ENCODE results near the gene PLD3. TPM values are rescaled to one million over a fixed set of nuclear protein-coding genes. Genes with fewer than 3 reads are reported as not detected.

The PLD3 gene
- total RNA-seq, 1 experiment from 2014 or later = 146 TPM

GRCh38 chr19:40377876-40378385 is 29.4 kb downstream of the PLD3 start:
- intact Hi-C loops (cut with micrococcal nuclease; ENCODE audit: unreplicated experiment) = no loop called here
- Histone ChIP-seq H3K4me2 (no peak overlapping the region), H3K36me3 (ENCODE audit: low read depth) (no peaks in the 10 kb centered on the region), H3K79me2 (ENCODE audit: low read depth) (no peaks in the 10 kb centered on the region), H3K4me1 (replicated peaks; ENCODE audit: insufficient read depth) (no peaks in the 10 kb centered on the region), H3K9me2 (ENCODE audit: insufficient read depth) (no peaks in the 10 kb centered on the region), H3K4me3 (no peak overlapping the region), H3K9me3 (ENCODE audit: insufficient read depth, low read depth) (no peaks in the 10 kb centered on the region), H3K27ac (no peak overlapping the region), H4K20me1 (ENCODE audit: insufficient read depth) (no peaks in the 10 kb centered on the region), H3F3A (ENCODE audit: insufficient read depth, low read depth) (no peaks in the 10 kb centered on the region), H3K27me3 (ENCODE audit: insufficient read depth, low read depth) (no peaks in the 10 kb centered on the region), H2AFZ (no peak overlapping the region)
- ChIA-PET CTCF (no interaction called here), POLR2A (ENCODE audit: unreplicated experiment) (no interaction called here)
- no peak for DNase-seq
- TF ChIP-seq CTCF (conservative IDR thresholded peaks at IDR 0.05) (no peak), EZH2 (IDR thresholded peaks at IDR 0.05; ENCODE audit: low read depth) (no peak)
- BruUV-seq (replicated peaks) = TSS peak; percentile 72

GRCh38 chr19:40378509-40378908 is 30.0 kb downstream of the PLD3 start:
- no peaks in the 10 kb centered on the region for H3K4me1 ChIP-seq (replicated peaks; ENCODE audit: insufficient read depth)
- H3K27me3 ChIP-seq (ENCODE audit: insufficient read depth, low read depth) = no peaks in the 10 kb centered on the region
- H3K4me2 ChIP-seq = no peak overlapping the region
- no peak for DNase-seq
- no peak overlapping the region for H3K27ac ChIP-seq
- H2AFZ ChIP-seq = no peak overlapping the region
- ChIA-PET POLR2A (ENCODE audit: unreplicated experiment) (no interaction called here), CTCF (no interaction called here)
- no TSS peak for BruUV-seq (replicated peaks)
- intact Hi-C loops (cut with micrococcal nuclease; ENCODE audit: unreplicated experiment) = no loop called here
- no peaks in the 10 kb centered on the region for H4K20me1 ChIP-seq (ENCODE audit: insufficient read depth)
- no peaks in the 10 kb centered on the region for H3K79me2 ChIP-seq (ENCODE audit: low read depth)
- TF ChIP-seq CTCF (conservative IDR thresholded peaks at IDR 0.05) (no peak), EZH2 (IDR thresholded peaks at IDR 0.05; ENCODE audit: low read depth) (no peak)
- H3F3A ChIP-seq (ENCODE audit: insufficient read depth, low read depth) = no peaks in the 10 kb centered on the region
- no peaks in the 10 kb centered on the region for H3K9me3 ChIP-seq (ENCODE audit: insufficient read depth, low read depth)
- H3K9me2 ChIP-seq (ENCODE audit: insufficient read depth) = no peaks in the 10 kb centered on the region
- H3K36me3 ChIP-seq (ENCODE audit: low read depth) = no peaks in the 10 kb centered on the region
- no peak overlapping the region for H3K4me3 ChIP-seq

GRCh38 chr19:40379446-40380198 is 31.1 kb downstream of the PLD3 start:
- Histone ChIP-seq H3K27me3 (ENCODE audit: insufficient read depth, low read depth) (no peaks in the 10 kb centered on the region), H4K20me1 (ENCODE audit: insufficient read depth) (no peaks in the 10 kb centered on the region), H2AFZ (no peak overlapping the region), H3K4me2 (no peak overlapping the region), H3F3A (ENCODE audit: insufficient read depth, low read depth) (no peaks in the 10 kb centered on the region), H3K9me3 (ENCODE audit: insufficient read depth, low read depth) (no peaks in the 10 kb centered on the region), H3K9me2 (ENCODE audit: insufficient read depth) (no peaks in the 10 kb centered on the region), H3K79me2 (ENCODE audit: low read depth) (no peaks in the 10 kb centered on the region), H3K27ac (no peak overlapping the region), H3K4me1 (replicated peaks; ENCODE audit: insufficient read depth) (no peaks in the 10 kb centered on the region), H3K4me3 (no peak overlapping the region), H3K36me3 (ENCODE audit: low read depth) (no peaks in the 10 kb centered on the region)
- ChIA-PET CTCF (no interaction called here), POLR2A (ENCODE audit: unreplicated experiment) (no interaction called here)
- TF ChIP-seq EZH2 (IDR thresholded peaks at IDR 0.05; ENCODE audit: low read depth) (no peak), CTCF (conservative IDR thresholded peaks at IDR 0.05) (no peak)
- DNase-seq = no peak
- intact Hi-C loops (cut with micrococcal nuclease; ENCODE audit: unreplicated experiment) = no loop called here
- BruUV-seq (replicated peaks) = no TSS peak

Data from PC-9 (cell line).